ENCODE data around the gene ATP10A. TPM values are rescaled to one million over a fixed set of nuclear protein-coding genes. Genes with fewer than 3 reads are reported as not detected.
A peak's percentile ranks its signal among the peaks of the same experiment; 100 is the strongest.

The ATP10A gene
- total RNA-seq, 1 experiment from 2014 or later, result 2.0 TPM

GRCh38 chr15:25790000-25790660, 73.0 kb downstream of the ATP10A start:
- Histone ChIP-seq H3K36me3 (replicated peaks; ENCODE audit: control insufficient read depth, insufficient read depth, low read length) (no peaks in the 10 kb centered on the region), H3K4me3 (ENCODE audit: insufficient read depth, low read depth, low read length) (no peak overlapping the region), H3K27me3 (ENCODE audit: control insufficient read depth, insufficient read depth, low read length) (no peaks in the 10 kb centered on the region)
- DNase-seq, result peak; percentile 70

- no peaks in the 10 kb centered on the region for H3K36me3 ChIP-seq (replicated peaks; ENCODE audit: control insufficient read depth, insufficient read depth, low read length)
- no peak overlapping the region for H3K4me3 ChIP-seq (ENCODE audit: insufficient read depth, low read depth, low read length)
- no peaks in the 10 kb centered on the region for H3K27me3 ChIP-seq (ENCODE audit: control insufficient read depth, insufficient read depth, low read length)
- DNase-seq, result no peak
These were observed 73.5 kb downstream of the ATP10A start for GRCh38 chr15:25789616-25789999.

GRCh38 chr15:25789211-25789610, 73.9 kb downstream of the ATP10A start:
- Histone ChIP-seq H3K36me3 (replicated peaks; ENCODE audit: control insufficient read depth, insufficient read depth, low read length) (no peaks in the 10 kb centered on the region), H3K27me3 (ENCODE audit: control insufficient read depth, insufficient read depth, low read length) (no peaks in the 10 kb centered on the region)
- DNase-seq, result no peak

GRCh38 chr15:25787855-25788520, 75.1 kb downstream of the ATP10A start:
- Histone ChIP-seq H3K4me3 (ENCODE audit: insufficient read depth, low read depth, low read length) (no peak overlapping the region), H3K27me3 (ENCODE audit: control insufficient read depth, insufficient read depth, low read length) (no peaks in the 10 kb centered on the region), H3K36me3 (replicated peaks; ENCODE audit: control insufficient read depth, insufficient read depth, low read length) (no peaks in the 10 kb centered on the region)
- no peak for DNase-seq

More at GRCh38 chr15:25789211-25789610, 73.9 kb downstream of the ATP10A start:
- H3K4me3 ChIP-seq (ENCODE audit: insufficient read depth, low read depth, low read length), result no peak overlapping the region

GRCh38 chr15:25787381-25787780, 75.7 kb downstream of the ATP10A start:
- DNase-seq, result no peak
- Histone ChIP-seq H3K4me3 (ENCODE audit: insufficient read depth, low read depth, low read length) (no peak overlapping the region), H3K27me3 (ENCODE audit: control insufficient read depth, insufficient read depth, low read length) (no peaks in the 10 kb centered on the region), H3K36me3 (replicated peaks; ENCODE audit: control insufficient read depth, insufficient read depth, low read length) (no peaks in the 10 kb centered on the region)

GRCh38 chr15:25786040-25786439, 77.1 kb downstream of the ATP10A start:
- H3K4me3 ChIP-seq (ENCODE audit: insufficient read depth, low read depth, low read length), result no peak overlapping the region
- H3K36me3 ChIP-seq (replicated peaks; ENCODE audit: control insufficient read depth, insufficient read depth, low read length), result no peaks in the 10 kb centered on the region

GRCh38 chr15:25785641-25786025, 77.5 kb downstream of the ATP10A start:
- DNase-seq, result no peak

More at GRCh38 chr15:25786040-25786439, 77.1 kb downstream of the ATP10A start:
- H3K27me3 ChIP-seq (ENCODE audit: control insufficient read depth, insufficient read depth, low read length), result no peaks in the 10 kb centered on the region
- no peak for DNase-seq

GRCh38 chr15:25784876-25785640, 78.1 kb downstream of the ATP10A start:
- no peak for DNase-seq
- Histone ChIP-seq H3K27me3 (ENCODE audit: control insufficient read depth, insufficient read depth, low read length) (no peaks in the 10 kb centered on the region), H3K36me3 (replicated peaks; ENCODE audit: control insufficient read depth, insufficient read depth, low read length) (no peaks in the 10 kb centered on the region), H3K4me3 (ENCODE audit: insufficient read depth, low read depth, low read length) (no peak overlapping the region)

More at GRCh38 chr15:25785641-25786025, 77.5 kb downstream of the ATP10A start:
- H3K27me3 ChIP-seq (ENCODE audit: control insufficient read depth, insufficient read depth, low read length), result no peaks in the 10 kb centered on the region
- H3K4me3 ChIP-seq (ENCODE audit: insufficient read depth, low read depth, low read length), result no peak overlapping the region
- H3K36me3 ChIP-seq (replicated peaks; ENCODE audit: control insufficient read depth, insufficient read depth, low read length), result no peaks in the 10 kb centered on the region

- Histone ChIP-seq H3K36me3 (replicated peaks; ENCODE audit: control insufficient read depth, insufficient read depth, low read length) (no peaks in the 10 kb centered on the region), H3K27me3 (ENCODE audit: control insufficient read depth, insufficient read depth, low read length) (no peaks in the 10 kb centered on the region), H3K4me3 (ENCODE audit: insufficient read depth, low read depth, low read length) (no peak overlapping the region)
- peak; percentile 90 for DNase-seq
These were observed 79.3 kb downstream of the ATP10A start for GRCh38 chr15:25783607-25784540.

- no peaks in the 10 kb centered on the region for H3K36me3 ChIP-seq (replicated peaks; ENCODE audit: control insufficient read depth, insufficient read depth, low read length)
- no peak for DNase-seq
- H3K27me3 ChIP-seq (ENCODE audit: control insufficient read depth, insufficient read depth, low read length), result no peaks in the 10 kb centered on the region
- no peak overlapping the region for H3K4me3 ChIP-seq (ENCODE audit: insufficient read depth, low read depth, low read length)
These were observed 80.0 kb downstream of the ATP10A start for GRCh38 chr15:25783134-25783533.

GRCh38 chr15:25780479-25781255, 82.5 kb downstream of the ATP10A start:
- no peaks in the 10 kb centered on the region for H3K36me3 ChIP-seq (replicated peaks; ENCODE audit: control insufficient read depth, insufficient read depth, low read length)
- no peak overlapping the region for H3K4me3 ChIP-seq (ENCODE audit: insufficient read depth, low read depth, low read length)
- H3K27me3 ChIP-seq (ENCODE audit: control insufficient read depth, insufficient read depth, low read length), result no peaks in the 10 kb centered on the region
- DNase-seq, result peak; percentile 14

GRCh38 chr15:25778161-25778560, 85.0 kb downstream of the ATP10A start:
- DNase-seq, result no peak
- Histone ChIP-seq H3K4me3 (ENCODE audit: insufficient read depth, low read depth, low read length) (no peak overlapping the region), H3K36me3 (replicated peaks; ENCODE audit: control insufficient read depth, insufficient read depth, low read length) (no peaks in the 10 kb centered on the region), H3K27me3 (ENCODE audit: control insufficient read depth, insufficient read depth, low read length) (no peaks in the 10 kb centered on the region)

- peak; percentile 8 for DNase-seq
- no peaks in the 10 kb centered on the region for H3K27me3 ChIP-seq (ENCODE audit: control insufficient read depth, insufficient read depth, low read length)
These were observed 86.1 kb downstream of the ATP10A start for GRCh38 chr15:25777037-25777436.

More at GRCh38 chr15:25777037-25777436, 86.1 kb downstream of the ATP10A start:
- Histone ChIP-seq H3K36me3 (replicated peaks; ENCODE audit: control insufficient read depth, insufficient read depth, low read length) (no peaks in the 10 kb centered on the region), H3K4me3 (ENCODE audit: insufficient read depth, low read depth, low read length) (no peak overlapping the region)

All from H7 (cell line).